HG02840 (cell line): ENCODE results near the gene F10.

Experiments used
- ATAC-seq: cut with Tn5 transposase; IDR thresholded peaks from one replicate; pipeline ENCODE4 v1.9.1; 2021; ENCODE audit warnings: mild to moderate bottlenecking, moderate library complexity, moderate number of reproducible peaks; ENCODE audit not compliant: unreplicated experiment, low FRiP score

F10 gene

GRCh38 chr13:113129480-113129879 is 6.9 kb downstream of the F10 start:
- no peak for ATAC-seq

GRCh38 chr13:113129921-113130750 is 7.5 kb downstream of the F10 start:
- no peak for ATAC-seq

GRCh38 chr13:113135281-113135760 is 12.7 kb downstream of the F10 start:
- no peak for ATAC-seq

GRCh38 chr13:113137691-113138298 is 15.2 kb downstream of the F10 start:
- ATAC-seq = no peak

- ATAC-seq = no peak
Observed at GRCh38 chr13:113138792-113139551, 16.4 kb downstream of the F10 start.

GRCh38 chr13:113139577-113139976 is 17.0 kb downstream of the F10 start:
- ATAC-seq = no peak

GRCh38 chr13:113140677-113141600 is 18.3 kb downstream of the F10 start:
- ATAC-seq = no peak

GRCh38 chr13:113141601-113141970 is 19.0 kb downstream of the F10 start:
- ATAC-seq = no peak

- ATAC-seq = no peak
Observed at GRCh38 chr13:113142876-113143275, 20.3 kb downstream of the F10 start.

- ATAC-seq = no peak
Observed at GRCh38 chr13:113143466-113144254, 21.1 kb downstream of the F10 start.

GRCh38 chr13:113144255-113144629 is 21.6 kb downstream of the F10 start:
- ATAC-seq = no peak

GRCh38 chr13:113145496-113145895 is 22.9 kb downstream of the F10 start:
- ATAC-seq = no peak

GRCh38 chr13:113145911-113146598 is 23.5 kb downstream of the F10 start:
- ATAC-seq = no peak

GRCh38 chr13:113146750-113147149 is 24.2 kb downstream of the F10 start:
- ATAC-seq = no peak

GRCh38 chr13:113147206-113147605 is 24.6 kb downstream of the F10 start:
- no peak for ATAC-seq

- no peak for ATAC-seq
Observed at GRCh38 chr13:113148407-113148806, 25.8 kb downstream of the F10 start.

- no peak for ATAC-seq
Observed at GRCh38 chr13:113148940-113149503, 26.4 kb downstream of the F10 start.

GRCh38 chr13:113149711-113150549 is 27.3 kb downstream of the F10 start:
- ATAC-seq = no peak
